Nephron progenitor cell (in vitro differentiated cells): ENCODE results near the gene PRELP.

ENCODE experiments used
- DNase-seq: peaks from one replicate; pipeline ENCODE4 v3.0.0; 2021
- H3K27ac Mint-ChIP-seq: 2 replicates; pipeline ENCODE4 v1.8.0; 2021; ENCODE audit warnings: mild to moderate bottlenecking, moderate library complexity, mixed read lengths
- H3K27me3 Mint-ChIP-seq: 2 replicates; pipeline ENCODE4 v1.8.0; 2021; ENCODE audit warnings: mild to moderate bottlenecking, low read depth, mixed read lengths; ENCODE audit not compliant: poor library complexity
- H3K36me3 Mint-ChIP-seq: 2 replicates; pipeline ENCODE4 v1.8.0; 2021; ENCODE audit warnings: low read depth, mixed read lengths
- H3K4me1 Mint-ChIP-seq: 2 replicates; pipeline ENCODE4 v1.8.0; 2021; ENCODE audit warnings: mixed read lengths
- H3K4me3 Mint-ChIP-seq: 2 replicates; pipeline ENCODE4 v1.8.0; 2021; ENCODE audit warnings: mild to moderate bottlenecking, moderate library complexity, mixed read lengths
- H3K9me3 Mint-ChIP-seq: 2 replicates; pipeline ENCODE4 v1.8.0; 2021; ENCODE audit warnings: mild to moderate bottlenecking, moderate library complexity, mixed read lengths
- CTCF ChIP-seq: fragments of 200-600 bp; sonication (generic); IDR thresholded peaks from 2 replicates; pipeline ENCODE4 v1.5.0; 2021; ENCODE audit warnings: antibody characterized with exemption

PRELP gene

GRCh38 chr1:203520315-203520714, 44.7 kb downstream of the PRELP start:
- Mint-ChIP-seq H3K36me3 (no peaks in the 10 kb centered on the region), H3K27me3 (peaks cover 73% of the 10 kb centered on the region), H3K27ac (no peak overlapping the region), H3K4me3 (no peak overlapping the region), H3K4me1 (peaks cover 70% of the 10 kb centered on the region), H3K9me3 (no peaks in the 10 kb centered on the region)
- DNase-seq = no peak
- no peak for TF ChIP-seq CTCF

GRCh38 chr1:203521074-203521794, 45.6 kb downstream of the PRELP start:
- no peaks in the 10 kb centered on the region for H3K9me3 Mint-ChIP-seq
- peaks cover 68% of the 10 kb centered on the region for H3K27me3 Mint-ChIP-seq
- no peak overlapping the region for H3K27ac Mint-ChIP-seq
- peaks cover 70% of the 10 kb centered on the region for H3K4me1 Mint-ChIP-seq
- H3K36me3 Mint-ChIP-seq = no peaks in the 10 kb centered on the region
- TF ChIP-seq CTCF = no peak
- H3K4me3 Mint-ChIP-seq = no peak overlapping the region
- no peak for DNase-seq

GRCh38 chr1:203521812-203522211, 46.2 kb downstream of the PRELP start:
- H3K27me3 Mint-ChIP-seq = peaks cover 64% of the 10 kb centered on the region
- no peaks in the 10 kb centered on the region for H3K9me3 Mint-ChIP-seq
- H3K36me3 Mint-ChIP-seq = no peaks in the 10 kb centered on the region
- peaks cover 70% of the 10 kb centered on the region for H3K4me1 Mint-ChIP-seq
- no peak overlapping the region for H3K27ac Mint-ChIP-seq
- H3K4me3 Mint-ChIP-seq = no peak overlapping the region
- no peak for DNase-seq
- TF ChIP-seq CTCF = no peak

GRCh38 chr1:203522237-203522636, 46.6 kb downstream of the PRELP start:
- H3K4me3 Mint-ChIP-seq = no peak overlapping the region
- H3K36me3 Mint-ChIP-seq = no peaks in the 10 kb centered on the region
- peaks cover 63% of the 10 kb centered on the region for H3K27me3 Mint-ChIP-seq
- no peak overlapping the region for H3K27ac Mint-ChIP-seq
- TF ChIP-seq CTCF = no peak
- H3K9me3 Mint-ChIP-seq = no peaks in the 10 kb centered on the region
- DNase-seq = peak; percentile 30
- H3K4me1 Mint-ChIP-seq = peaks cover 70% of the 10 kb centered on the region

GRCh38 chr1:203523667-203524066, 48.1 kb downstream of the PRELP start:
- Mint-ChIP-seq H3K4me3 (no peak overlapping the region), H3K4me1 (peaks cover 68% of the 10 kb centered on the region), H3K9me3 (no peaks in the 10 kb centered on the region), H3K27me3 (peaks cover 53% of the 10 kb centered on the region), H3K27ac (no peak overlapping the region), H3K36me3 (no peaks in the 10 kb centered on the region)
- DNase-seq = no peak
- TF ChIP-seq CTCF = no peak

- no peak for TF ChIP-seq CTCF
- no peak for DNase-seq
- Mint-ChIP-seq H3K4me1 (peaks cover 68% of the 10 kb centered on the region), H3K27me3 (peaks cover 48% of the 10 kb centered on the region), H3K4me3 (no peak overlapping the region), H3K27ac (no peak overlapping the region), H3K36me3 (no peaks in the 10 kb centered on the region), H3K9me3 (no peaks in the 10 kb centered on the region)
Observed at GRCh38 chr1:203524152-203524551, 48.5 kb downstream of the PRELP start.
